Gastrocnemius medialis (tissue), 4 donors: ENCODE measurements around the gene CD7. TPM values are rescaled to one million over a fixed set of nuclear protein-coding genes. Genes with fewer than 3 reads are reported as not detected.

Source experiments
- ATAC-seq, 2 donors: fragments of 150-250 bp; one replicate each; pipeline ENCODE4 v1.9.1; 2016
- DNase-seq, 2 donors: peaks; one replicate each; pipeline ENCODE4 v3.0.0-alpha.2; 2019
- H3K27ac ChIP-seq, 4 donors: fragments of 200-600 bp; sonication (generic); 1 replicate in 1 of 4; 2 replicates in 3 of 4; pipeline ENCODE4 v1.5.1; 2016 to 2018; ENCODE audit warnings: mild to moderate bottlenecking in 2 of 4, moderate library complexity in 1 of 4
- H3K27me3 ChIP-seq, 3 donors: fragments of 200-600 bp; sonication (generic) in 2 of 3; 1 replicate in 1 of 3; 2 replicates in 2 of 3; pipeline versions ENCODE4 v1.5.1 to v1.6.0; 2016 to 2019; ENCODE audit warnings: mild to moderate bottlenecking in 1 of 3, moderate library complexity in 1 of 3
- H3K36me3 ChIP-seq, 2 donors: fragments of 200-600 bp; sonication (generic) in 1 of 2; one replicate each; pipeline ENCODE4 v1.5.1; 2017 to 2018
- H3K4me1 ChIP-seq, 2 donors: fragments of 200-600 bp; sonication (generic) in 1 of 2; one replicate each; pipeline ENCODE4 v1.5.1; 2016 to 2017; ENCODE audit warnings: mild to moderate bottlenecking in 2 of 2
- H3K4me3 ChIP-seq, 4 donors: fragments of 200-600 bp; sonication (generic) in 3 of 4; 1 replicate in 1 of 4; 2 replicates in 3 of 4; pipeline ENCODE4 v1.5.1; 2016 to 2019; ENCODE audit warnings: mild to moderate bottlenecking in 2 of 4
- H3K9me3 ChIP-seq, 3 donors: fragments of 200-600 bp; sonication (generic) in 2 of 3; 1 replicate in 1 of 3; 2 replicates in 2 of 3; pipeline ENCODE4 v1.5.1; 2016 to 2019
- CTCF ChIP-seq, 5 experiments: fragments of 450-650 bp in 3 of 5; fragments of 200-600 bp in 2 of 5; sonication (generic) in 2 of 5; IDR thresholded peaks in 4 of 5; conservative IDR thresholded peaks in 1 of 5; 1 replicate in 4 of 5; 2 replicates in 1 of 5; pipeline ENCODE4 v1.5.1; 2016 to 2019; ENCODE audit warnings: antibody characterized with exemption in 5 of 5, mild to moderate bottlenecking in 3 of 5, moderate library complexity in 3 of 5
- POLR2A ChIP-seq, 2 donors: fragments of 450-650 bp; IDR thresholded peaks; one replicate each; pipeline ENCODE4 v1.6.1; 2017; ENCODE audit warnings: antibody characterized with exemption in 2 of 2, mild to moderate bottlenecking in 2 of 2, moderate library complexity in 2 of 2
- in situ Hi-C, 4 donors: fragments of 200-750 bp; cut with MboI; loops; one replicate each; pipeline versions ENCODE4 v1.15.0 to v1.8.0; 2017; ENCODE audit warnings: low sequenced_read_pairs in 4 of 4
- intact Hi-C: fragments of 100-400 bp; cut with DNase I; formaldehyde crosslinking; loops from one replicate; pipeline ENCODE4 v1.15.1; 2023; ENCODE audit warnings: low total_unique reads
- total RNA-seq, 4 donors: library from RNA; depleted of rRNA; stranded (reverse); fragments of >200 nt; gene quantifications; one replicate each; pipeline versions ENCODE4 v1.1.0 to v1.2.3, GENCODE V29; 2016

CD7 gene
- total RNA-seq, 4 donors from 2014 or later: 1.7 TPM; not detected in 3

GRCh38 chr17:82358465-82359350, 41.3 kb upstream of the CD7 start, which contains the start of gene TEX19:
Gene TEX19, plus strand, starts transcription at chr17:82359247. Its CDS starts 2,904 bp downstream, at chr17:82362151.
- DNase-seq: no peak
- in situ Hi-C loops: loop anchor here (10.0 to 25.0 kb wide), 3 partner anchors 56 to 404 kb away; partner anchors contain the start of genes HEXD (in 1 of the 4), OGFOD3 (in 1 of the 4) and TBCD (in 1 of the 4)
- TF ChIP-seq POLR2A (IDR thresholded peaks at IDR 0.05) (no peak), CTCF (IDR thresholded peaks at IDR 0.05 in 4 of 5, conservative IDR thresholded peaks at IDR 0.05 in 1 of 5) (no peak)
- no peaks in the 10 kb centered on the region for H3K36me3 ChIP-seq
- H3K27me3 ChIP-seq: peaks cover 10 to 30% (median 18%) of the 10 kb centered on the region in 3 donors
- H3K4me3 ChIP-seq: no peak within 1 kb of the TSS
- intact Hi-C loops: no loop called here
- H3K27ac ChIP-seq: no peak within 1 kb of the TSS
- H3K9me3 ChIP-seq: no peaks in the 10 kb centered on the region
- ATAC-seq: no peak
- H3K4me1 ChIP-seq: no peaks in the 10 kb centered on the region

GRCh38 chr17:82357394-82357793, 40.0 kb upstream of the CD7 start:
- H3K27ac ChIP-seq: no peak overlapping the region
- no peak overlapping the region for H3K4me3 ChIP-seq
- H3K36me3 ChIP-seq: no peaks in the 10 kb centered on the region
- intact Hi-C loops (no loop called here), in situ Hi-C loops (loop anchor here (10.0 to 25.0 kb wide), 3 partner anchors 57 to 405 kb away; partner anchors contain the start of genes HEXD (in 1 of the 4), OGFOD3 (in 1 of the 4) and TBCD (in 1 of the 4))
- H3K4me1 ChIP-seq: no peaks in the 10 kb centered on the region
- TF ChIP-seq CTCF (IDR thresholded peaks at IDR 0.05 in 4 of 5, conservative IDR thresholded peaks at IDR 0.05 in 1 of 5): no peak
- TF ChIP-seq POLR2A (IDR thresholded peaks at IDR 0.05): no peak
- DNase-seq (no peak), ATAC-seq (no peak)
- peaks cover 10 to 30% (median 18%) of the 10 kb centered on the region in 3 donors for H3K27me3 ChIP-seq
- no peaks in the 10 kb centered on the region for H3K9me3 ChIP-seq

DNA sequence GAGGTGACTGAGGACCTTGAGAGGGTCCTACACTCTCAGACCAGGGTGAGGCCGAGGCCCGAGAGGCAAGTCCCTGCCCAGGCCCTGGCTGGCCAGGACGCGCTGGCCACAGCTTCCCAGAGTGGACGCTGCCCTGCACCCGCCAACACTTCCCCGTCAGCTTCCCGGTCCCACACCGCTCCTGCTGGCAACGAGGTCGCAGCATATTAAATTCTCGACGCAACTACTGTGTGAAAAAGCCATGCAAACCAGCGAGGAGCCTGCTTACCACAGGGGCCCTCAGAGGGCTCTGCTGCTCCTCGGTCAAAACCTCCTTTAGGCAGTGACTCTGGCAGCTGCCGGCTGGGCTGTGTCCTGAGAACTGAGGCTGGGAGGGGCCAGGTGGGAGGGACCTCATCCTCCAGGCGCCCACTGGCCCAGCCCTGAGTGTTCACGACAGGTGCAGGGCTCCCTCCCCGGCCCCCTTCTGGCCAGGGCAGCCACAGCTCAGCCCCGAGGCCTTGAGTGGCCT, 39.5 kb upstream of the CD7 start:
- Histone ChIP-seq H3K4me3 (no peak overlapping the region), H3K36me3 (no peaks in the 10 kb centered on the region), H3K4me1 (no peaks in the 10 kb centered on the region), H3K27ac (no peak overlapping the region), H3K9me3 (no peaks in the 10 kb centered on the region), H3K27me3 (peaks cover 10 to 30% (median 18%) of the 10 kb centered on the region in 3 donors)
- in situ Hi-C loops: loop anchor here (10.0 to 25.0 kb wide), 3 partner anchors 58 to 405 kb away; partner anchors contain the start of genes HEXD (in 1 of the 4), OGFOD3 (in 1 of the 4) and TBCD (in 1 of the 4)
- TF ChIP-seq POLR2A (IDR thresholded peaks at IDR 0.05) (no peak), CTCF (IDR thresholded peaks at IDR 0.05 in 4 of 5, conservative IDR thresholded peaks at IDR 0.05 in 1 of 5) (no peak)
- intact Hi-C loops: no loop called here
- DNase-seq (no peak), ATAC-seq (no peak)

DNA sequence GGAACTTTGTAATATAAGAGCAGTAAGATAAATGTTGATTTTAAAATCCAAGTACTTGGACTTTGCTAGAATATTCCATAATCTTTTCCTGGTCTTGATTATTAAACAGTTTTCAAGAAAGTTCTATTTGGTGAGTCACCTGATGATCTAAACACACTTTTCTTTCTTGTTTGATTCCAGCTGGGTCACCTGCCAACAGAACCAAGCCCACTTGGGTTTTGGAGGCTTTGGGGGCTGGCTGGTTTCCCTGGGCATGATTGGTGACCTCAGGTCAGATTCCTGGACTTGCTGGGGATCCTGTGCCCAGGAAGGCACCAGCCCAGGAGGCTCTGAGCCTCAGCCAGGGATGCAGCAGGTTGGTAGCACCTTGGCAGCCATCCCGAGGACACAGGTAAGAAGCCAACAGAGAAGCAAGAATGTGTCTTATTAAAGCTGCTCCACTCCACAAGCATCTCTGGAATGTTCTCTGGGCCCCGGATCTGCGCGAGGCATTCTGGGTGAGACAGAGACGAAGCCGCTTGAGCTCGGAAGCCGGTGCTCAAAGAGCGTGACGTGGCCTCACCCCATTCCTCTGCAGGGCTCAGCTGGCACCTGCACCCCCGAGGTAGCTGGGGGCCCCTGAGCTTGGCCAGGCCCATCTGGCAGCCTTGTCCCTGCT, 38.5 kb upstream of the CD7 start:
- H3K27me3 ChIP-seq: peaks cover 10 to 30% (median 18%) of the 10 kb centered on the region in 3 donors
- in situ Hi-C loops: loop anchor here (10.0 to 25.0 kb wide), 3 partner anchors 59 to 406 kb away; partner anchors contain the start of genes HEXD (in 1 of the 4), OGFOD3 (in 1 of the 4) and TBCD (in 1 of the 4)

More for the DNA sequence above, 38.5 kb upstream of the CD7 start:
- ATAC-seq (no peak), DNase-seq (no peak)
- Histone ChIP-seq H3K36me3 (no peaks in the 10 kb centered on the region), H3K4me1 (no peaks in the 10 kb centered on the region), H3K27ac (no peak overlapping the region), H3K4me3 (no peak overlapping the region), H3K9me3 (no peaks in the 10 kb centered on the region)
- TF ChIP-seq POLR2A (IDR thresholded peaks at IDR 0.05): no peak
- no peak for TF ChIP-seq CTCF (IDR thresholded peaks at IDR 0.05 in 4 of 5, conservative IDR thresholded peaks at IDR 0.05 in 1 of 5)
- intact Hi-C loops: no loop called here
